Esophagus muscularis mucosa (tissue), 4 donors: ENCODE data around the gene GANC. TPM values are rescaled to one million over a fixed set of nuclear protein-coding genes. Genes with fewer than 3 reads are reported as not detected.
"Not testable (repeated sequence)": the region's sequence is repeated elsewhere in the genome, so short reads cannot be mapped to it uniquely, and the experiment has no call there.

Experiments
- DNase-seq: peaks from one replicate; pipeline ENCODE4 v3.0.0-alpha.2; 2017; ENCODE audit errors: extremely low spot score
- H3K27ac ChIP-seq, 4 donors: fragments of 200-600 bp; sonication (generic); replicated peaks in 1 of 4; 1 replicate in 3 of 4; 2 replicates in 1 of 4; pipeline ENCODE4 v1.5.1; 2016 to 2019; ENCODE audit warnings: mild to moderate bottlenecking in 1 of 4
- H3K27me3 ChIP-seq, 4 donors: fragments of 200-600 bp; sonication (generic); one replicate each; pipeline versions ENCODE4 v1.5.1 to v1.6.0; 2016 to 2019
- H3K36me3 ChIP-seq, 4 donors: fragments of 200-600 bp; sonication (generic); one replicate each; pipeline ENCODE4 v1.5.1; 2016 to 2019
- H3K4me1 ChIP-seq, 4 donors: fragments of 200-600 bp; sonication (generic); one replicate each; pipeline ENCODE4 v1.5.1; 2016 to 2019
- H3K4me3 ChIP-seq, 4 donors: fragments of 200-600 bp; sonication (generic); 1 replicate in 2 of 4; 2 replicates in 2 of 4; pipeline ENCODE4 v1.5.1; 2016 to 2019; ENCODE audit warnings: mild to moderate bottlenecking in 4 of 4, moderate library complexity in 1 of 4
- H3K9me3 ChIP-seq, 4 donors: fragments of 200-600 bp; sonication (generic); 1 replicate in 3 of 4; 2 replicates in 1 of 4; pipeline ENCODE4 v1.5.1; 2016 to 2019
- EP300 ChIP-seq: sonication (generic); formaldehyde crosslinking; IDR thresholded peaks from one replicate; pipeline ENCODE4 v1.6.1; 2017; ENCODE audit warnings: antibody characterized with exemption
- POLR2A ChIP-seq: fragments of 450-650 bp; IDR thresholded peaks from one replicate; pipeline ENCODE4 v1.6.1; 2017; ENCODE audit warnings: antibody characterized with exemption, moderate library complexity, mild to moderate bottlenecking, low read depth
- POLR2AphosphoS5 ChIP-seq, 2 donors: sonication (generic); formaldehyde crosslinking; IDR thresholded peaks; one replicate each; pipeline ENCODE4 v1.6.1; 2017; ENCODE audit warnings: antibody characterized with exemption in 2 of 2
- WGBS: methylation state at CpG from one replicate; pipeline ENCODE4 v1.1.5; 2018; 5-methylcytosine and 5-hydroxymethylcytosine counted together
- intact Hi-C: fragments of 100-400 bp; cut with DNase I; formaldehyde crosslinking; loops from one replicate; pipeline ENCODE4 v1.15.1; 2023
- total RNA-seq, 4 donors: library from RNA; depleted of rRNA; stranded (reverse); fragments of >200 nt; gene quantifications; one replicate each; pipeline versions ENCODE4 v1.1.0 to v1.2.1, GENCODE V29; 2016
- TF ChIP-seq, protein P1 (sequence below), 3 experiments: fragments of 200-600 bp in 2 of 3; fragments of 450-650 bp in 1 of 3; sonication (generic) in 2 of 3; IDR thresholded peaks; one replicate each; pipeline ENCODE4 v1.5.1; 2017 to 2019; ENCODE audit warnings: antibody characterized with exemption in 3 of 3, mild to moderate bottlenecking in 2 of 3, moderate library complexity in 1 of 3

GANC gene
- total RNA-seq, 4 donors from 2014 or later: 12.2 to 22.7 (median 17.7) TPM

DNA sequence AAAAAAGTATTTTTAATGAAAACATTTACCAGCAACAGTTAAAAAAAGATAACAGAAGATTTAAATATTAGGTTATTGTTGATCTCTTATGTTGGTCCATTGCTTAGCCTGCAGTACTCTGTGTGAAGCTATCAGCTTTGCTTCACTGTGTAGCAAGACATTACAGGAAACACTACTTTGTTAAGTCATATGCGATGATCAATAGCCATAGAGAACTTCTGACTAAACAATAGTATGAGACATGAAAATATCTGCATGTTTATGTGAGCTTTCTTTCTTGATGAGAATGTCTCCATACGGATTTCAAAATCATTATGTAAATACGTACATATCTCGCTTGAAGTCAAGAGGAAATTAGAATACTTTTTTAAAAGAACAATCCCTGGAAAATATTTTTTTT lies 59.3 kb downstream of the GANC start:
- no peak overlapping the region for H3K4me3 ChIP-seq
- DNase-seq: no peak
- H3K27me3 ChIP-seq: no peaks in the 10 kb centered on the region
- H3K27ac ChIP-seq: no peak overlapping the region
- TF ChIP-seq EP300: no peak
- no peak for TF ChIP-seq POLR2A
- TF ChIP-seq, protein P1, sequence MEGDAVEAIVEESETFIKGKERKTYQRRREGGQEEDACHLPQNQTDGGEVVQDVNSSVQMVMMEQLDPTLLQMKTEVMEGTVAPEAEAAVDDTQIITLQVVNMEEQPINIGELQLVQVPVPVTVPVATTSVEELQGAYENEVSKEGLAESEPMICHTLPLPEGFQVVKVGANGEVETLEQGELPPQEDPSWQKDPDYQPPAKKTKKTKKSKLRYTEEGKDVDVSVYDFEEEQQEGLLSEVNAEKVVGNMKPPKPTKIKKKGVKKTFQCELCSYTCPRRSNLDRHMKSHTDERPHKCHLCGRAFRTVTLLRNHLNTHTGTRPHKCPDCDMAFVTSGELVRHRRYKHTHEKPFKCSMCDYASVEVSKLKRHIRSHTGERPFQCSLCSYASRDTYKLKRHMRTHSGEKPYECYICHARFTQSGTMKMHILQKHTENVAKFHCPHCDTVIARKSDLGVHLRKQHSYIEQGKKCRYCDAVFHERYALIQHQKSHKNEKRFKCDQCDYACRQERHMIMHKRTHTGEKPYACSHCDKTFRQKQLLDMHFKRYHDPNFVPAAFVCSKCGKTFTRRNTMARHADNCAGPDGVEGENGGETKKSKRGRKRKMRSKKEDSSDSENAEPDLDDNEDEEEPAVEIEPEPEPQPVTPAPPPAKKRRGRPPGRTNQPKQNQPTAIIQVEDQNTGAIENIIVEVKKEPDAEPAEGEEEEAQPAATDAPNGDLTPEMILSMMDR (IDR thresholded peaks at IDR 0.05): no peak
- no peak for TF ChIP-seq POLR2AphosphoS5 (IDR thresholded peaks at IDR 0.05)
- H3K36me3 ChIP-seq: peaks cover 0 to 46% (median 8%) of the 10 kb centered on the region in 4 donors
- intact Hi-C loops: no loop called here
- no peaks in the 10 kb centered on the region for H3K4me1 ChIP-seq
- H3K9me3 ChIP-seq: peaks cover 0 to 8% (median 4%) of the 10 kb centered on the region in 4 donors
- WGBS: 96% methylated on average over 4 of the region's 4 CpGs

DNA sequence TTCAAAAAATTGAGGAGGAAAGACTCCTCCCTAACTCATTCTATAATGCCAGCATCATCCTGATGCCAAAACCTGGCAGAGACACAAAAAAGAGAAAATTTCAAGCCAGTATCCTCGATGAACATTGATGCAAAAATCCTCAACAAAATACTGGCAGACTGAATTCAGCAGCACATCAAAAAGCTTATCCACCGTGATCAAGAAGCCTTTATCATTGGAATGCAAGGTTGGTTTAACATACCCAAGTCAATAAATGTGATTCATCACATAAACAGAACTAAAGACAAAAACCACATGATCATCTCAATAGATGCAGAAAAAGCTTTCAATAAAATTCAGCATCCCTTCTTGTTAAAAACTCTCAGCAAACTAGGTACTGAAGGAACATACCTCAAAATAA lies 62.1 kb downstream of the GANC start:
- H3K27me3 ChIP-seq: no peaks in the 10 kb centered on the region
- no peak for DNase-seq
- TF ChIP-seq, protein P1 (IDR thresholded peaks at IDR 0.05): no peak
- no peak for TF ChIP-seq EP300
- TF ChIP-seq POLR2AphosphoS5 (IDR thresholded peaks at IDR 0.05): no peak
- no peak for TF ChIP-seq POLR2A

DNA sequence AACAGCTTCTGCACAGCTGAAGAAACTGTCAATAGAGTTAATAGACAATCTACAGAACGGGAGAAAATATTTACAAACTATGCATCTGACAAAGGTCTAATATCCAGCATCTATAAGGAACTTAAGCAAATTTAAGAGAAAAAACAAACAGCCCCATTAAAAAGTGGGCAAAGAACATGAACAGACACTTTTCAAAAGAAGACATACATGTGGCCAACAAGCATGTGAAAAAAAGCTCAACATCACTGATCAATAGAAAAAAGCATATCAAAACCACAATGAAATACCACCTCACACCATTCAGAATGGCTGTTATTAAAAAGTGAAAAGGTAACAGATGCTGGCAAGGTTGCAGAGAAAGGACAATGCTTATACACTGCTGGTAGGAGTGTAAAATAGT lies 63.6 kb downstream of the GANC start:
- H3K27ac ChIP-seq, DNase-seq, H3K27me3 ChIP-seq, H3K9me3 ChIP-seq, intact Hi-C loops, H3K4me3 ChIP-seq, H3K4me1 ChIP-seq: not testable (repeated sequence)
- H3K36me3 ChIP-seq: peaks cover 0 to 33% (median 2%) of the 10 kb centered on the region in 4 donors
- 100% methylated on average over 1 of the region's 1 CpG for WGBS

More for the DNA sequence above, 62.1 kb downstream of the GANC start:
- H3K9me3 ChIP-seq: peaks cover 0 to 8% (median 4%) of the 10 kb centered on the region in 4 donors
- no peak overlapping the region for H3K4me3 ChIP-seq
- no peak overlapping the region for H3K27ac ChIP-seq
- 96% methylated on average over 2 of the region's 2 CpGs for WGBS
- intact Hi-C loops: no loop called here
- H3K4me1 ChIP-seq: no peaks in the 10 kb centered on the region
- H3K36me3 ChIP-seq: peaks cover 0 to 30% (median 5%) of the 10 kb centered on the region in 4 donors

DNA sequence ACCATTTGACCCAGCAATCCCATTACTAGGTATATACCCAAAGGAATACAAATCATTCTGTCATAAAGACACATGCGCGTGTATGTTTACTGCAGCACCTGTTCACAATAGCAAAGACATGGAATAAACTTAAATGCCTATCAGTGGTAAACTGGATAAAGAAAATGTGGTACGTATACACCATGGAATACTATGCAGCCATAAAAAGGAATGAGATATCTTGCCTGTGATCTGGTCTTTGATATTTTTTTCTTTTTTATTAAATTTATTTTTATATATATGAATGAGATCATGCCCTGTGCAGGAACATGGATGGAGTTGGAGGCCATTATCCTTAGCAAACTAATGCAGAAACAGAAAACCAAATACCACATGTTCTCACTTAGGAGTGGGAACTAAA lies 64.1 kb downstream of the GANC start:
- H3K4me1 ChIP-seq, DNase-seq, H3K27ac ChIP-seq, H3K27me3 ChIP-seq, H3K4me3 ChIP-seq, intact Hi-C loops, H3K9me3 ChIP-seq: not testable (repeated sequence)
- peaks cover 0 to 35% (median 2%) of the 10 kb centered on the region in 4 donors for H3K36me3 ChIP-seq
- 98% methylated on average over 3 of the region's 3 CpGs for WGBS

DNA sequence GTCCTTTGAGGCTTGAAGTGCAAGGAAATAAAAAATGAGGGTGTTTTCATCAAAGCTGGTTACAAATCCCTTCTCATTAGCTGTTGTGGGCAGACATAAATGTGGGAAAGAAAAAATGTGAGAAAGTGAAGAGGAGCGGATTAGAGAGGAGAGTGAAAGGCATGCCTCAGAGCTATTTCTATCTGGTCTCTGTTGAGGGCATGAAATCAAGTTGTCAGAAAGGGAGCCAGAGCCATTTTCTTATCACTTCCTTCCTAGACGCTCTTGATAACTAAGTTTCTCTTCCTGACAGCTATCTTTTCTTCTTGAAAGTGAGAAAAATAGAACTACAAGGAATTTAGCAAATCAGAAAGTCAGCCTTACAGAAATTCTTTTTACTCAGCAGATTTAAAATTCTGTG lies 65.5 kb downstream of the GANC start:
- intact Hi-C loops: no loop called here

More for the DNA sequence above, 65.5 kb downstream of the GANC start:
- DNase-seq: no peak
- Histone ChIP-seq H3K4me3 (no peak overlapping the region), H3K4me1 (no peaks in the 10 kb centered on the region), H3K27ac (no peak overlapping the region), H3K36me3 (peaks cover 4 to 49% (median 11%) of the 10 kb centered on the region in 4 donors), H3K27me3 (no peaks in the 10 kb centered on the region), H3K9me3 (peaks cover 0 to 8% (median 4%) of the 10 kb centered on the region in 4 donors)
- WGBS: 75% methylated on average over 2 of the region's 2 CpGs
- no peak for TF ChIP-seq EP300
- TF ChIP-seq POLR2A: no peak
- no peak for TF ChIP-seq POLR2AphosphoS5 (IDR thresholded peaks at IDR 0.05)
- TF ChIP-seq, protein P1 (IDR thresholded peaks at IDR 0.05): no peak
